ENCODE measurements around the gene ACAD8.
A peak's percentile ranks its signal among the peaks of the same experiment; 100 is the strongest.
"Not testable (repeated sequence)": the region's sequence is repeated elsewhere in the genome, so short reads cannot be mapped to it uniquely, and the experiment has no call there.

ACAD8 gene

DNA sequence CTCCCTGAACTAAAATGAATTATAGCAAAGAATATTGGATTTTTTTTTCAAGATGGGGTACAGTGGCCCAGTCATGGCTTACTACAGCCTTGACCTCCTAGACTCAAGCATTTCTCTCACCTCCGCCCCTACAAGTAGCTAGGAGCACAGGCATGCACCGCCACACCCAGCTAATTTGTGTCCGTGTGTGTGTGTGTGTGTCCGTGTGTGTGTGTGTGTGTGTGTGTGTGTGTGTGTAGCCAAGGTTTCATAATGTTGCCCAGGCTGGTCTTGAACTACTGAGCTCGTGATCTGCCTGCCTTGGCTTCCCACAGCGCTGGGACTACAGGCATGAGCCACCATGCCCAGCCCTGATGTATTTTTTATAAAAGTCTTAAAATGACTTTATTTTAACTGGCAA lies 12.8 kb upstream of the ACAD8 start:
- no peak for DNase-seq

DNA sequence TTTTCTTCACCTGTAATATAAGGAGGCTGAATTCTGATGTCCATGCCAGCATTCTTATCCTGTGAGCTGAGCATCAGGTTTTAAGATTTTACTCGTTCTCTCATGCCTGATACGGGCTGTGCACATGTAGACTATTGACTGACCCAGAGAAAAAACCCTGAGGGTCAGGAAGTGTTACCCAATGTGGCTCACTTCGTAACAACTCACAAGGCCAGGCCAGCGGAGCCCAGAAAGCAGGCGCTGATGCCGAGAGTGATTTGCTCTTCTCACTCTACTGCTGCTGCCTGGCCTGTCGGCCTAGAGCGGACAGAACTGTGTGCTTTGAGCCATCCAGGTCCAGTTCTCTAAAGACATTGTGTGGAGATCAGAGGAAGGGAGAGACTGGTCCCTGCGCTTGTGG lies 11.0 kb upstream of the ACAD8 start:
- DNase-seq, result no peak

DNA sequence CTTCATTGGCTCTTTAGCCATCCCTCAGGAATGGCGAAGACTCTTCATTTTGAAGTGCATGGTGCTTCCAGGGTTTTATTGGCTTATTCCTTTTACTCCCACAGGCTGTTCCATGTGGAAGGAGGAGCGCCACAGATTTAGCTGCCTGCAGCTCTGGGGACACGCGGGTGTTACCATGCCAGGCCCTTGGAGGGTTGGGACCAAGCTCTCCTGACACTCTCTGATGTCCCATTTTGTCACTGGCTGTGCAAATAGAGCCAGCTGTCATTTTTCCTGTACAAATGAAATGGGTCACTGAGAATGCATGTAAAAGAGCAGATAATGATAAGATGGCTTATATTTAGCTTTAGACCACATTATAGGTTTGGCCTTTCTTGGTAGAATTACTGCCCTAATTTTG lies 9.5 kb upstream of the ACAD8 start:
- DNase-seq, result no peak

DNA sequence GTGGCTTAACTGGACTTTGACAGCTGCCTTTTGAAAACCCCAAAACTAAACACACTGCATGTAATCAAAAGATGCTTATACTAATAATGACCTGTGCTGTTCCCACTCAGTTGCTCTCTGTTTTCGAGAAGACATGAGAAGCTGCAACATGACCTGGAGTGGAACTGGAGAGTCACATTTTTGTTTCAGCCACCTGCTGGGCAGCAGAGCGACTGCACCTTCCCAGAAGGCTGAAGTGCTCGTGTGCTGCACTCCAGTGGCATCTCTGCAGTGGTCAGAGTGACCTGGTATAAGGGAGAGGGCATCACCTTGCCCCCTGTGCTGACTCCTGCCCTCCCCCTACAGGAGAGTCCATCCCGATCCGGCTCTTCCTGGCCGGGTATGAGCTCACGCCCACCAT lies 8.8 kb upstream of the ACAD8 start:
- peak in 1 of 2 donors; percentile 25 for DNase-seq

DNA sequence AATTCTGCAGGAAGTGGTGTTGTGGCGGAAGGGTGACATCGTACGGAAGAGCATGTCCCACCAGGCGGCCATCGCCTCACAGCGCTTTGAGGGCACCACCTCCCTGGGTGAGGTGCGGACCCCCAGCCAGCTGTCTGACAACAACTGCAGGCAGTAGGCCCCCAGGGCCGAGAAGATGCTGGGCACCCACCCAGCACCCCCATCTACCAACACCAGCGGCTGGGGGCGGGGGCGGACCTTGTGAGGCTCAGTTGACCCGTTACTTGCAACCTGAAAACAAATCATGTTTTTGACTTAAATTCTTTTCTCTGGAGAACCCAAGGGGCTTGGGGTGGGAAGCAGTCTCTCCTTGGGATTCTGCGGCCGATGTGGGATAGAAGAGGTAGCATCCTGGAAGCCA lies 7.9 kb upstream of the ACAD8 start:
- no peak for DNase-seq

DNA sequence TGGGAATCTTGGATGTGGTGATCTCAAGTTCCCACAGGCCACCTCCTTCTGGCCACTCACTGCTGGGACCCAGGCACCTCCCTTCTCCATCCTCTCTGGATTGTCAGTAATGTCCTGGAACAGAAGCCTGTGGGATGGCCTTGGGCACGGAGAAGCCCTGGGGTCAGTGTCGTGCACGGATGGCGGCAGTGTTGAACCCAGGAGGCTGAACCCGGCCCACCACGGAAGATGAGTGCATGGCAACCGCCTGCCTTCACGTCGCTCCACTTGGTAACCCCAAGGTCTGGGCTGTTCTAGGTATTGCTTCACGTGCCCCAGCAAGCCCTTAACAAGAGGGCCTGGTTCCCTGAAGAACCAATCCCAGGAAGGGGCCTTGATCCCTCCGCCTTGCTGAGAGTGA lies 7.3 kb upstream of the ACAD8 start:
- no peak for DNase-seq

DNA sequence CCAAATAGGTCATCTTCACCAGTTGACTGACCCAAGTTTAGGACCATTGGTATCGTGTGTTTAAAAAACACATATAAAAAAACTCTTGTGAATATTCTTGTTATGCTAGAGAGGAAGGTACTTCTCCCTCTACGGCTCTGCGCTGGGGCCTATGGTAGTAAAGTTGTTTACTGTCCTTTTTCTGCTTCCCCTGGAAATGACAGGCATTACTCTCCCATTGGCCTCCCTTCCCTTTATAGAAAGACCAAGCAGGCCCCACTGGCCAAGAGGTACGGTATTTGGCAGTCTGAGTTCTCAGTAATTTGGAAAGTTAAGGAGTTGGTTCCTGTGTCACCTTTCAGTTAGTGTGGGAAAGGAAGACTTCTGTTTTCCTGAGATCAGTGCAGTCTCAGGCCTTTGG lies 6.7 kb upstream of the ACAD8 start:
- DNase-seq, result no peak

DNA sequence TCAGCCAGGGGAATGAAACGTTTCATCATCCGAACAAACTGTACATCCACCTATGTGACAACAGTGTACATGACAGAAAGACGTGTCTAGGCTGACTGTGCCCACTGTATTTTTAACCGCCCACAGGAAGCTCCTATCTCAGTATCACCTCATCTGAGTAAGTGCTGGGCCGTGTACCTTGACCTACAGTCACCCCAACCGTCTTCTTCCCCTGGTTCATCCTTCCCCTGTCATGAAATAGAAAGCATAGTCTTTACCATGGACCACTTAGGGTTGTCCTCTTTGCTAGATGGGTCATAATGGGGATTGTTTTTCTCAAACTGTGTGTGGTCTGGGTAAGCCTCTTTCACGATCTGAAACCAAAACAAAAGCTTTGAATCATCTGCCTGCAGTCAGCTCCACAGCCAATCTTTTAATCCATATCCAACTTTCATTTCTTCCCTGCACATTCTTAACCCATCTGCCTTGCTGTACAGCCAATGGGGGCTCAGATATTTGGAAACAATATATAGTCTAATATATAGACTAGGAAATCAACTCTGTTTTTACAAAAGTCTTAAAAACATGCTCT lies 4.4 kb upstream of the ACAD8 start:
- no peak for DNase-seq

DNA sequence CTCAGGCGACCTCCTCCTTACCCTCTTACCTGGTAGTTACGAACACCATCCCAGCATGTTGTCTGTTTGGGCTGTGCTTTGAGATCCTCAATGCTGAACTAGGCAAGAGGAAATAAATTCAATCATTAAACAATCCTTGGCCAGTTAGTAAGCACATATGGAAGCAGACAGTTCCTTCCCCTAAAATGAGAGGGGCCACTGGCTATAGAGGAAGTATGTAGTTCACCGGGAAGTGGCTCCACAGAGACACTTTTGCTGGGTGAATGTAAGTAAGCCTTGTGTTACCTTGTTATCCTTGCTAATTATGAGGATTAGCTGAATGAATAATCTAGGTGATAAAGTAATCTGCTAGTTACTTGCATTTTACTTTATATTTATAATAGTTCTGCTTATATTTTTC lies 3.1 kb upstream of the ACAD8 start:
- DNase-seq, result no peak

DNA sequence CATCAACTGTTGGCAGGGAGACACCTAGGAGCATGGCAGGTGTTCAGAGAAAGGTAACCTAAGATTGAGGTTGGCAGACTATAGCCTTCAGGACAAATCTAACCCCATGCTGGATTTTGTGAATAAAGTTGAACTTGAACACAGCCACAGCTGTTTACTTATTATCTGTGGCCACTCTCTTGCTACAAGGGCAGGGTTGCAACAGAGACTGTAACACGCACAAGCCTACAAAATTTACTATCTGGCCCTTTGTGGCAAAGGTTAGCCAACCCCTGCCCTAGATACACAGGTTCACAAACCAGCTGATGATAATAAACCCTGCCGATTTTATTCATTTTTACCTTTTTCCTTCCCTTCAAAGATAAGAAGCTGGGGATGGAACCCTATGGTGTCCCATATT lies 2.7 kb upstream of the ACAD8 start:
- DNase-seq, result no peak

DNA sequence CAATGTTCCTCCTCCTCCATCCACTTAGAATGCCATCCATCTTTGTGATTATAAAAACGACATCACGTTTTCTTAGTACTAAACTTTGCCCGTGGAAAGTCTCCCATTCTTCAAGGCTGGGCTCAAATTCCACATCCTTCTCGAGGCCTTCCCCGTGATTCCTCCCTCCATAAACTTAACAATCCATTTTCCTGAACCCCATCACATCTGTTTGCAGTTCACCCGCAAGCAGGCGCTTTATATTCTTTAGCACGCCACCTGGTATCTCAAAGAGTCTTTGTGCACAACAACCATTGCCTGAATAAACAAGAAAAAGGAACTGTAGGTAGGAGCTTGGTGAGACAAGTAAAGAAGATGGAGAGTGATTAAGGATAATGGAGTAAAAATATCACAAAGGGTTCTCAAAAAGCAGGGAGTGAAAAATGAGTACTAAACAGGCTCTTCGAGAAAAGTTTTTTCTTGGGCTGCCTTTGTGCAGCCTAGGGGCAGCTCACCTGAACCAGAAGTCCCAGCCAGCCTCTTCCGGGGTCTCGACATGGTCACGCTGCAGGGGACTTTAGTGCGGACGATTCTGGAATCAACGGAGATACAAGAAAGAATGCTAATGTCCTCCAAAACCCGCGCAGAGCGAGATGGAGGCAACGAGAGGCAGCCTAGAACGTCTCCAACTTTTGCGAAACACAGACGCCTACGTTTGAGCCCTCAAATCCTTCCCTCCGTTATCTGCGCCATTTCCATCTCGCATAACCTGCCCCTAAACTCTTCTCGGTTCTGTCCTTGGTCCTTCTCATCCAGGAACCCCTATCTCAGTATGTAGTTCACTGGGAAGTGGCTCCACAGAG lies 801 bp upstream of the ACAD8 start:
- no peak for DNase-seq

DNA sequence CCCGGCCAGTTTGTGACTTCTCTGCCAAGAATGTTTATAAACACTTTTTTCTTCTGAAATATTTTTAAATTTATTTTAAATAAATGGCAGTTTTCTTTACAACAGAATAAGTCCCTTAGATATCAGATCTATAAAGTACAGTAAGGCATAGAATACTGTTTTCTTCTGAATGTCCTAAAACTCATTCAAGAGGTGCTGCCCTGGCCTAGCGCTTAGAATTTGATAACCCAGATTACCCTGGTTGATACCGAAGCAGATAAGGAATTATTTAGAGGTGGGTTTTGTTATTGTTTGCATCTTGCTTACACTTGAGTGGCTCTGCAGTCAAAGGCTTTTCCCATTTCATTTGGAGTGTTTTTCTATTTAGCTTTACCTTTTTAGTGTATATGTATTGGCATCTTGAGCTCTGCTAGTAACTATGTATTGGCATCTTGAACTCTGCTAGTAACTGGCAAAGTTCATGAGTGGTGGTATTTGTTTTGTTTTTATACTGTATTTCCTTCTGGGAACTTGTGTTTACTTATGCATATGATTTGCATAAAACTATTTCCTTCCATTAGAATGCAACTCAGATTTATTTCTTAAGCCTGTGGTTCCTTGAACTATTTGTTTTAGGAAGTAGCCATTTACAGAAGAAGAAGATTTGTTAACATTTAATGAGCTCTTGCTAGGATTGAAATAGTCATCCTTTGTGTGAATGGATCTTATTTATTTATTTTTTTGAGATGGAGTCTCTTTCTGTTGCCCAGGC lies 1.2 kb downstream of the ACAD8 start:
- no peak for DNase-seq

DNA sequence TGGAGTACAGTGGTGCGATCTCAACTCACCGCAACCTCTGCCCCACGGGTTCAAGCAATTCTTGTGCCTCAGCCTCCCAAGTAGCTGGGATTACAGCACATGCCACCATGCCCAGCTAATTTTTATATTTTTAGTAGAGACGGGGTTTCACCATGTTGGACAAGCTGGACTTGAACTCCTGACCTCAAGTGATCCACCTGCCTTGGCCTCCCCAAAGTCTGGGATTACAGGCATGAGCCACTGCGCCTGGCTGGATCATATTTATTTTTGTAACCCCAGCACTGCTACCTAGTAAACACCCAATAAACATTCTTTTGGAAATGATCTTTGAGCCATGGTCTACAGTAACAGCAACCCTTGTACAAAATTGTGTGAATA lies 1.8 kb downstream of the ACAD8 start:
- DNase-seq, result not testable (repeated sequence)

DNA sequence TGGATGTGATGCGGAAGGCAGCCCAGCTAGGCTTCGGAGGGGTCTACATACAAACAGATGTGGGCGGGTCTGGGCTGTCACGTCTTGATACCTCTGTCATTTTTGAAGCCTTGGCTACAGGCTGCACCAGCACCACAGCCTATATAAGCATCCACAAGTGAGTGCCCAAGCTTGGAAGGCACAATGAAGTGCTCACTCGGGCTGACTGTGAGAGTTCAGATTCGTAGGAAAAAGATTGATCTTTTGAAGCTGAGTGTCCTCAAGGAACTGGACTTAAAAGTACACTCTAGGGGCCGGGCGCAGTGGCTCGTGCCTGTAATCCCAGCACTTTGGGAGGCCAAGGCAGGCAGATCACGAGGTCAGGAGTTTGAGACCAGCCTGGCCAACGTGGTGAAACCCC lies 3.7 kb downstream of the ACAD8 start:
- DNase-seq, result no peak

DNA sequence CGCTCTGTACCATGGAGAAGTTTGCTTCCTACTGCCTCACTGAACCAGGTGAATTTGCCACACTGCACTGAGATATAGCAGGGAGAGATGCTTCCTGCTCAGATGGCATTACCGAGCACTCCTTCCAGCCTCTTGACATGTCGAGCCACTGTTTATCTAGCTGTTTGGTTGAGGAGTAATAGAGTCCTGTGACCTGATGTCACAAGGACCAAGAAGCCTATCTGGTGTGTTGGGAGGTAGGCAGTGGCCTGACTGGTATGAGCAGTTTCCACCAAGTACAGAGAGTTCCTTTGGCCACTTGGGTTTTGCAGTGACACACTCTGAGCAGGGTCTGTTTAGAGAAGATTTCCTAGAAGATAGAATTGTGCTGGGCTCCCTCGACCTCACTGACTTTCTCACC lies 5.2 kb downstream of the ACAD8 start:
- no peak for DNase-seq

DNA sequence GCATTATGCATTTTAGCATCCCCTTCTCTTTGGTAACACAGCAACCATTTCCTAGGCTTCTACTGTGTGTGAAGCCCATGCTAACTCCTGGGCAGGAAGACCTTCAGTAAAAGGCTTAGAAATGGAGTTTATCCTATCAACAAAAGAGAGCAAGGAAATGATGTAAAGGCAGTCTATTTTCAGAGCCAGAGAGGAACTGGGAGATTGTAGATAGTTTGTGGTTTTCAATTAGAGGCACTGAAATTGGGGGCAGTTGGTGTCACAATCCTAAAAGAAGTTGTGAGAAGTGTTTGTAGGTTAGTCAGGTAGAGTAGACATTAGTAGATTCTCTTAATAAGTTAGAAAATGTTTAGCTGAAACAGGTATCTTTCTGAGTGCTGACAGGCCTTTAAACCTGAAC lies 7.1 kb downstream of the ACAD8 start:
- DNase-seq, result no peak

DNA sequence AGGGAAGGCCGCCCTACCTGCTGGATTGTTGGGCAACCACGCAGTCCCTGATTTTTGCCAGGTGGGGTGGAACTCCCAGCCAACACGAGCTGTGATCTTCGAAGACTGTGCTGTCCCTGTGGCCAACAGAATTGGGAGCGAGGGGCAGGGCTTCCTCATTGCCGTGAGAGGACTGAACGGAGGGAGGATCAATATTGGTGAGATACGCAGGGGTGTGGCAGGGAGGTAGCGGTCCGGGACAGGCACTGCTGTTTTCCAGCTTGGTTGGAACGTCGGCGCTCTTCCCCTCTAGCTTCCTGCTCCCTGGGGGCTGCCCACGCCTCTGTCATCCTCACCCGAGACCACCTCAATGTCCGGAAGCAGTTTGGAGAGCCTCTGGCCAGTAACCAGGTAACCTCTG lies 7.6 kb downstream of the ACAD8 start:
- no peak for DNase-seq

DNA sequence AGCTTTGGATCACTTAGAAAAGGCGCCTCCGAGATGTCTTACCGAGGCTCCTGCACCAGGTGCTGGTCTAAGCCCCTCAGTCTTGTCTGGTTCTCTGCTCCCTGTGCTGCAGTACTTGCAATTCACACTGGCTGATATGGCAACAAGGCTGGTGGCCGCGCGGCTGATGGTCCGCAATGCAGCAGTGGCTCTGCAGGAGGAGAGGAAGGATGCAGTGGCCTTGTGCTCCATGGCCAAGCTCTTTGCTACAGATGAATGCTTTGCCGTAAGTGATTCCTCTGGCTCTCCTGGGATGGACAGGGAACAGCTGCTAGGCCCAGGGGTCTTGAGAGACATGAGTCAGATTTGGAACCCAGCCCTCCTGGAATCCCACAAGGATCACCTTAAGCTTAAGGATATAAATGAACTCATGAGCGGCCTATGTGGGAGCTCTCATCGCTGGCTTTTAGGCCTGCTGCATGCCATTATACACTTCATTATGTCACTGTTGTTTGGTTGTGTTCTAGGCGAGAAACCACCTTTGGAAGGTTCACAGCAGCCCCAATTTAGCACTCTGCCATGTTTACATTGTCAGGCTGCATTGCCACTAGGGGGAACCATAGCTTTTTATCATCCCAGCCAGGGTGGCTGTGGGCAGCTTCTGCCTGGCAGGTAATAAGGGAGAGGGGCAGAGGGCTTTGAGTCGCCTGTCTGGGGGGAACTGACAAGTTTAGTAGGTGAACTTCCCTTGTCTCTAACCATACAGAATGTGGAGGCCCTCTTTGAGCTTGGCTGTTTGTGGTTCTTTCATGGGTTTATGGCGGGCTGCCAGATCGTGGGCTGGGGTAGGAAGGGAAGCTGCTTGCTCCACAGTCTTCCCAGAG lies 8.5 kb downstream of the ACAD8 start:
- peak; percentile 25 to 52 for DNase-seq

DNA sequence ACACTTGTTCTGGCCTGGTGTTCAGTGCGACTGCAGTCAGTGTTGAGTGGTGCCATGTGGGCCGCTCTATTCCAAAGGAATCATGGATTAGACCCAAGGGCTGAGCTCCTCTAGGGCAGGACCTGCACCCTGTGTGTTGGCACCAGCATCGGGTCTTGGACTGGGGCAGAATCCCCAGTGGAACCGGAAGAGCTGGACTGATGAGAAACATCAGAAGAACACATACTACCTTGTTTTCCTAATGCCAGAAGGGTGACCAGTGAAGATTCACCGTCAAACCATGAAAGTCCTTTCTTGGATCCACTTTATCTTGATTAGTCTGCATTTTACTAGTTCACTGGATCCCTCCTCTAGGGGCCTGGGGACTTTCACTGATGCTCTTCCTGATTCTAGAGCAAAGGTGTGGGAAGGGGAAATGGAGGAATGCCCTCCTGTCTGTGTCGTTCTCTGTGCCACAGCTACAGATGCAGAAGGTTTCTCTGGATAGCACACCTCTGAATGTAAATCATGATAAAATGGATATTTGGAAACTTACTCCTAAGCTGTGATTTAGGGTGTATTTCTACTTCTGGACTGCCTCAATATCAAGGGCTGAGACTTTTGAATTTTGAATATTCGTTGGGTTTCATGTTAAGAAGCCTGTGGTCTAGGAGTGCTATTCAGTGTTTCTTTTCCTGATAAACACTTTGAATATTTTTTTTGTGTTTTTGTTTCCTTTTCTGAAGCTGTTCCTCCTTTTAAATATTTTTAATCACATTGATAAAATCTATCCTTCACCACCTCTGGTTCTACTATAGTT lies 11.8 kb downstream of the ACAD8 start:
- no peak for DNase-seq

DNA sequence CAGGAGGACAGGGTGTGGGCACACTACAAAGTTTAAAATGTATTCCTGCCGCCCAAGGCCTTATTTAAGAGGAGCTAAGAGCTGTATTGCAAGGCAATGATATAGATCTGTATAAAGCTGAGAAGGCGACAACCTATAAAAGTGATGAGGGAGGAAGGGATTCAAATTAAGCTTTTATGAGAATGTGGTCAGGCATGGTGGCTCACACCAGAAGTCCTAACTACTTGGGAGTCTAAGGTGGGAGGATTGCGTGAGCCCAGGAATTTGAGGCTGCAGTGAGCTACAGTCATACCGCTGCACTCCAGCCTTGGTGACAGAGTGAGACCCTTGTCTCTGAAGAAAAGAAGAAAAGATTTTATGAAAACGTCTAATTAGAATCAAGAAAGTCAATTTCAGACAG lies 13.1 kb downstream of the ACAD8 start:
- no peak for DNase-seq

DNA sequence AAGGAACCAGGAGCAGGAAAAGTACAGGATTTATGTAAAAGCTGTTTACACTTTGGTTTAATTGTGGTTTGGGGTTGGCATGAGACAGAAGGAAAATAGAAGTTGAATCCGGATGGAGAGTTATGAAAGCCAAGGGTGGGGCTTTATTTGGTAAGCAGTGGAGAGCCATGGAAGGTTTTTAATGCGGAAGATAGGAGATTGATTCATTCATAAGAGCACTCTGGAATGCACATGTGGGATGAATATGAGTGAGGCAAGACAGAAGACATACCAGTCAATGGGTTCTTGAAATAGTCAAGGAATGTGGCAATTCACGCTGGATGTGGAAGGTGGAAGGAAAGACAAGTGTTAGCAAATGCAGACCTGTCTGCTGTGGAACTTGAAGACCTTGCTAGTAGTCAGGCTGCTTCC lies 13.5 kb downstream of the ACAD8 start:
- DNase-seq, result no peak

DNA sequence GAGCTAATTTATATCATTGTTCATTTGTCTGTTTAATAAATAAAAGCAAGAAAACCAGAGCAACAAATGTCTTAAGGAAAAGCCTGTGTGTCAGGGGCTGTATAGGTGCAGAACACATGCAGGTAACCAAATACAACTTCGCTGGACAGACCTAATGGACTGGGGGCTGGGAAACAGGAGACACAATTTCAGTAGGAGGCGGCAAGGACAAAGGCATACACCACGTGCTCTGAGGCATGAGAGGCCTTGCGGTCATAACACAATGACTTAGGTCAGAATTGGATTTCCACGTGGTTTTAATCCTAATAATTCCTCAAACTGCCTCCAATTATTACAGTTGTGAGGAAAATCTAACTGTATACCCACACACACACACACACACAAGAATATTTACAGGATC lies 14.1 kb downstream of the ACAD8 start:
- DNase-seq, result no peak

Data from CD4-positive, alpha-beta T cell treated with Interleukin-4 for 1 hour (primary cell).